CD4-positive, alpha-beta T cell (primary cell): Measurements from ENCODE around the gene SHPK. TPM values are rescaled to one million over a fixed set of nuclear protein-coding genes. Genes with fewer than 3 reads are reported as not detected.
"Not testable (repeated sequence)": the region's sequence is repeated elsewhere in the genome, so short reads cannot be mapped to it uniquely, and the experiment has no call there.

Experiments used
- ATAC-seq: fragments of 200-7000 bp; cut with Tn5 transposase; one replicate; pipeline ENCODE4 v1.10.0; 2022; ENCODE audit warnings: mild to moderate bottlenecking; ENCODE audit not compliant: poor library complexity
- CTCF ChIA-PET: fragments of 350-600 bp; sonication (Branson Sonifier 250); formaldehyde crosslinking; loops from one replicate; lab custom pipeline; 2021; ENCODE audit warnings: antibody characterized with exemption, inconsistent platforms; lab: Charles Lee
- POLR2A ChIA-PET: fragments of 350-600 bp; sonication (Branson Sonifier 250); formaldehyde crosslinking; loops from one replicate; lab custom pipeline; 2021; ENCODE audit warnings: antibody characterized with exemption, inconsistent platforms; lab: Charles Lee
- DNase-seq, 14 experiments: peaks; one replicate each; pipeline ENCODE4 v3.0.0-alpha.2; 2013 to 2020; ENCODE audit warnings: mixed read lengths in 2 of 14
- H3K27ac ChIP-seq, 2 donors: one replicate each; pipeline versions ENCODE4 v1.5.1 to v1.7.0; 2013; ENCODE audit warnings: low read length in 2 of 2, low read depth in 1 of 2, mild to moderate bottlenecking in 1 of 2
- H3K27me3 ChIP-seq, 2 experiments: 1 replicate in 1 of 2; 2 replicates in 1 of 2; pipeline versions ENCODE4 v1.6.1 to v1.7.0; 2013; ENCODE audit warnings: low read length in 2 of 2, control low read depth in 1 of 2, mild to moderate bottlenecking in 1 of 2, moderate library complexity in 1 of 2; ENCODE audit not compliant: insufficient read depth in 2 of 2, control insufficient read depth in 1 of 2
- H3K36me3 ChIP-seq: one replicate; pipeline ENCODE4 v1.6.1; 2013; ENCODE audit warnings: low read length, control low read depth; ENCODE audit not compliant: insufficient read depth
- H3K4me1 ChIP-seq: one replicate; pipeline ENCODE4 v1.6.1; 2013; ENCODE audit warnings: low read length, control low read depth; ENCODE audit not compliant: insufficient read depth
- H3K4me3 ChIP-seq: one replicate; pipeline ENCODE4 v1.5.1; 2013; ENCODE audit warnings: mild to moderate bottlenecking, low read length, moderate library complexity
- H3K9me3 ChIP-seq, 2 experiments: 1 replicate in 1 of 2; 2 replicates in 1 of 2; pipeline versions ENCODE4 v1.6.1 to v1.7.0; 2013; ENCODE audit warnings: low read length in 2 of 2, mild to moderate bottlenecking in 2 of 2, control low read depth in 1 of 2, moderate library complexity in 1 of 2; ENCODE audit not compliant: control insufficient read depth in 1 of 2, insufficient read depth in 1 of 2
- H3K27ac Mint-ChIP-seq: one replicate; pipeline ENCODE4 v1.8.0; 2020; ENCODE audit warnings: mixed read lengths
- H3K27me3 Mint-ChIP-seq: one replicate; pipeline ENCODE4 v1.8.0; 2021; ENCODE audit warnings: mixed read lengths
- H3K36me3 Mint-ChIP-seq: one replicate; pipeline ENCODE4 v1.8.0; 2021; ENCODE audit warnings: low read depth, mixed read lengths
- H3K4me1 Mint-ChIP-seq: one replicate; pipeline ENCODE4 v1.8.0; 2021; ENCODE audit warnings: low read depth, mixed read lengths
- H3K4me3 Mint-ChIP-seq: one replicate; pipeline ENCODE4 v1.8.0; 2020; ENCODE audit warnings: mild to moderate bottlenecking, mixed read lengths
- H3K9me3 Mint-ChIP-seq: one replicate; pipeline ENCODE4 v1.8.0; 2020; ENCODE audit warnings: mixed read lengths
- CTCF ChIP-seq: fragments of 200-600 bp; IDR thresholded peaks from one replicate; pipeline ENCODE4 v1.8.0; 2022; ENCODE audit warnings: antibody characterized with exemption, mild to moderate bottlenecking
- intact Hi-C, 2 experiments: fragments of 100-400 bp; cut with DNase I in 1 of 2; cut with micrococcal nuclease in 1 of 2; formaldehyde crosslinking; loops; one replicate each; pipeline versions ENCODE4 v1.15.1 to v1.9.0; 2023 to 2025; cut with DNase I, micrococcal nuclease
- total RNA-seq, 174 experiments: library from RNA in 2 of 174; stranded (reverse) in 2 of 174; gene quantifications; one replicate each; pipeline ENCODE4 v1.2.3 and lab custom pipeline; 2021 to 2026

The SHPK gene
- total RNA-seq, 2 experiments from 2014 or later: 3.4 TPM

- Mint-ChIP-seq H3K9me3 (no peaks in the 10 kb centered on the region), H3K4me1 (no peaks in the 10 kb centered on the region), H3K27me3 (no peaks in the 10 kb centered on the region), H3K27ac (no peak overlapping the region), H3K36me3 (peaks cover 33% of the 10 kb centered on the region), H3K4me3 (no peak overlapping the region)
- Histone ChIP-seq H3K36me3 (peaks cover 4% of the 10 kb centered on the region), H3K4me1 (no peaks in the 10 kb centered on the region), H3K27me3 (no peaks in the 10 kb centered on the region), H3K4me3 (no peak overlapping the region), H3K9me3 (no peaks in the 10 kb centered on the region), H3K27ac (no peak overlapping the region)
- CTCF ChIA-PET: no interaction called here
- TF ChIP-seq CTCF: no peak
- POLR2A ChIA-PET: no interaction called here
- intact Hi-C loops: no loop called here
- ATAC-seq (no peak), DNase-seq (no peak)
Observed at GRCh38 chr17:3583456-3583855, 52.6 kb downstream of the SHPK start.

- no peak for TF ChIP-seq CTCF
- no peak for DNase-seq
- CTCF ChIA-PET: no interaction called here
- no peak overlapping the region for H3K27ac ChIP-seq
- ATAC-seq: no peak
- no peak overlapping the region for H3K4me3 Mint-ChIP-seq
- no peaks in the 10 kb centered on the region for H3K9me3 Mint-ChIP-seq
- H3K9me3 ChIP-seq: no peaks in the 10 kb centered on the region
- no peaks in the 10 kb centered on the region for H3K27me3 Mint-ChIP-seq
- H3K4me1 ChIP-seq: no peaks in the 10 kb centered on the region
- no peaks in the 10 kb centered on the region for H3K27me3 ChIP-seq
- H3K36me3 ChIP-seq: peaks cover 4% of the 10 kb centered on the region
- H3K4me1 Mint-ChIP-seq: no peaks in the 10 kb centered on the region
- no peak overlapping the region for H3K27ac Mint-ChIP-seq
- H3K4me3 ChIP-seq: no peak overlapping the region
- peaks cover 34% of the 10 kb centered on the region for H3K36me3 Mint-ChIP-seq
- intact Hi-C loops: no loop called here
- POLR2A ChIA-PET: no interaction called here
Observed at GRCh38 chr17:3582915-3583314, 53.1 kb downstream of the SHPK start.

- DNase-seq, H3K4me3 ChIP-seq, H3K27ac Mint-ChIP-seq, H3K27me3 Mint-ChIP-seq, H3K4me3 Mint-ChIP-seq, H3K27me3 ChIP-seq, CTCF ChIA-PET, H3K4me1 ChIP-seq, H3K9me3 Mint-ChIP-seq, H3K9me3 ChIP-seq, intact Hi-C loops, H3K36me3 ChIP-seq, POLR2A ChIA-PET, H3K27ac ChIP-seq, H3K4me1 Mint-ChIP-seq, ATAC-seq: not testable (repeated sequence)
- H3K36me3 Mint-ChIP-seq: peaks cover 27% of the 10 kb centered on the region
Observed at GRCh38 chr17:3578667-3579066, 57.4 kb downstream of the SHPK start.

- H3K9me3 Mint-ChIP-seq: no peaks in the 10 kb centered on the region
- no peak overlapping the region for H3K27ac ChIP-seq
- H3K36me3 ChIP-seq: no peaks in the 10 kb centered on the region
- POLR2A ChIA-PET: no interaction called here
- ATAC-seq (no peak), DNase-seq (no peak)
- H3K9me3 ChIP-seq: no peaks in the 10 kb centered on the region
- intact Hi-C loops: no loop called here
- no peaks in the 10 kb centered on the region for H3K27me3 ChIP-seq
- CTCF ChIA-PET: interaction anchor here (0.6 kb wide), 1 partner anchor 99 kb away, joined by 3 read pairs; no protein-coding TSS in a partner anchor
- no peaks in the 10 kb centered on the region for H3K27me3 Mint-ChIP-seq
- H3K27ac Mint-ChIP-seq: no peak overlapping the region
- H3K4me3 Mint-ChIP-seq: no peak overlapping the region
- no peaks in the 10 kb centered on the region for H3K4me1 Mint-ChIP-seq
- no peak for TF ChIP-seq CTCF
- peaks cover 22% of the 10 kb centered on the region for H3K36me3 Mint-ChIP-seq
- no peak overlapping the region for H3K4me3 ChIP-seq
- no peaks in the 10 kb centered on the region for H3K4me1 ChIP-seq
Observed at GRCh38 chr17:3576970-3577369, 59.1 kb downstream of the SHPK start.
